PC-3 (cell line): ENCODE results near the gene USP28. TPM values are rescaled to one million over a fixed set of nuclear protein-coding genes. Genes with fewer than 3 reads are reported as not detected.
A peak's percentile ranks its signal among the peaks of the same experiment; 100 is the strongest.
"Not testable (repeated sequence)": the region's sequence is repeated elsewhere in the genome, so short reads cannot be mapped to it uniquely, and the experiment has no call there.

Experiments used
- ATAC-seq: fragments of 200-7000 bp; cut with Tn5 transposase; 2 replicates; pipeline ENCODE4 v1.9.1; 2020; ENCODE audit warnings: mild to moderate bottlenecking, moderate library complexity
- Bru-seq: library from RNA; stranded (reverse); fragments of 400-500 nt; gene quantifications from one replicate; lab custom pipeline; 2021; lab: Mats Ljungman, UMichigan
- BruChase-seq, 2 experiments: library from RNA; stranded (reverse); fragments of 400-500 nt; gene quantifications; one replicate each; lab custom pipeline; 2021; lab: Mats Ljungman, UMichigan
- BruUV-seq: library from RNA; stranded (reverse); fragments of 400-500 nt; replicated peaks from 2 replicates; lab custom pipeline; 2021; lab: Mats Ljungman, UMichigan
- CTCF ChIA-PET: fragments of 300-600 bp; sonication (Branson Sonifier 250); formaldehyde crosslinking; loops from one replicate; lab custom pipeline; 2022; ENCODE audit warnings: antibody characterized with exemption; lab: Charles Lee
- POLR2A ChIA-PET: fragments of 300-600 bp; sonication (Branson Sonifier 250); formaldehyde crosslinking; loops from one replicate; lab custom pipeline; 2022; ENCODE audit warnings: antibody characterized with exemption; ENCODE audit not compliant: unreplicated experiment; lab: Charles Lee
- DNase-seq: peaks from one replicate; pipeline ENCODE4 v3.0.0-alpha.2; 2015
- H2AFZ ChIP-seq: fragments of 300-600 bp; sonication (generic); 2 replicates; pipeline ENCODE4 v1.6.0; 2016; ENCODE audit warnings: antibody characterized with exemption, low read length
- H3F3A ChIP-seq: fragments of 300-600 bp; sonication (generic); one replicate; pipeline ENCODE4 v1.6.0; 2017; ENCODE audit warnings: antibody characterized with exemption, low read length, control low read depth, mild to moderate bottlenecking; ENCODE audit not compliant: unreplicated experiment
- H3K27ac ChIP-seq: fragments of 300-600 bp; sonication (generic); 2 replicates; pipeline ENCODE4 v1.5.1; 2016; ENCODE audit warnings: mild to moderate bottlenecking, low read length
- H3K27me3 ChIP-seq: fragments of 300-600 bp; sonication (generic); 2 replicates; pipeline ENCODE4 v1.6.1; 2016; ENCODE audit warnings: low read length, mixed read lengths
- H3K36me3 ChIP-seq: fragments of 300-600 bp; sonication (generic); 2 replicates; pipeline ENCODE4 v1.6.1; 2016; ENCODE audit warnings: low read depth, mixed run types, low read length, mixed read lengths
- H3K4me1 ChIP-seq: fragments of 300-600 bp; sonication (generic); 2 replicates; pipeline ENCODE4 v1.5.1; 2016; ENCODE audit warnings: low read length; ENCODE audit not compliant: insufficient read depth
- H3K4me2 ChIP-seq: fragments of 300-600 bp; sonication (generic); 2 replicates; pipeline ENCODE4 v1.6.0; 2016; ENCODE audit warnings: low read length
- H3K4me3 ChIP-seq: fragments of 300-600 bp; sonication (generic); 2 replicates; pipeline ENCODE4 v1.5.1; 2016; ENCODE audit warnings: mild to moderate bottlenecking, low read length, mixed read lengths
- H3K79me2 ChIP-seq: fragments of 300-600 bp; sonication (generic); 2 replicates; pipeline ENCODE4 v1.6.1; 2017; ENCODE audit warnings: low read length, mixed read lengths
- H3K9ac ChIP-seq: fragments of 300-600 bp; sonication (generic); 2 replicates; pipeline ENCODE4 v1.6.0; 2016; ENCODE audit warnings: mild to moderate bottlenecking, low read length
- H3K9me2 ChIP-seq: fragments of 300-600 bp; sonication (generic); replicated peaks from 2 replicates; pipeline ENCODE4 v1.6.1; 2016; ENCODE audit warnings: mixed run types, low read length, mixed read lengths
- H3K9me3 ChIP-seq: fragments of 300-600 bp; sonication (generic); 2 replicates; pipeline ENCODE4 v1.6.1; 2016; ENCODE audit warnings: low read length, mixed read lengths
- H4K20me1 ChIP-seq: fragments of 300-600 bp; sonication (generic); 2 replicates; pipeline ENCODE4 v1.6.1; 2016; ENCODE audit warnings: low read length, mixed read lengths
- CTCF ChIP-seq: fragments of 300-600 bp; sonication (generic); conservative IDR thresholded peaks from 2 replicates; pipeline ENCODE4 v1.5.1; 2017; ENCODE audit warnings: antibody characterized with exemption, low read depth, mild to moderate bottlenecking, low read length
- EZH2 ChIP-seq: fragments of 300-600 bp; sonication (generic); IDR thresholded peaks from one replicate; pipeline ENCODE4 v1.6.1; 2017; ENCODE audit warnings: antibody characterized with exemption, mild to moderate bottlenecking, low read length; ENCODE audit not compliant: unreplicated experiment
- EZH2phosphoT487 ChIP-seq: fragments of 300-600 bp; sonication (generic); IDR thresholded peaks from 2 replicates; pipeline ENCODE4 v1.6.1; 2018; ENCODE audit warnings: mild to moderate bottlenecking, antibody characterized with exemption, low read length, borderline replicate concordance
- intact Hi-C: fragments of 100-400 bp; cut with micrococcal nuclease; formaldehyde crosslinking; loops from 2 replicates; pipeline ENCODE4 v1.9.0; 2023
- long read RNA-seq: library from polyadenylated mRNA; unstranded; transcript quantifications from one replicate; pipeline ENCODE4 v2.0.0, GENCODE V29; 2021; ENCODE audit not compliant: unreplicated experiment
- total RNA-seq: library from RNA; depleted of rRNA; stranded (reverse); fragments of >200 nt; gene quantifications from 2 replicates; pipeline ENCODE4 v1.2.3, GENCODE V29; 2014; rRNA removed

The USP28 gene
- total RNA-seq (27.7 and 55.8 TPM in 2 replicates), Bru-seq, nascent RNA (percentile 70 among the genes with signal in this experiment), BruChase-seq, experiment 1, labeled RNA remaining after a 6-hour chase (percentile 66 among the genes with signal in this experiment), BruChase-seq, experiment 2, labeled RNA remaining after a 2-hour chase (percentile 70 among the genes with signal in this experiment)
- long read RNA-seq, partial matches to known transcripts, result 8 of 53 reads
- long read RNA-seq, other reads (novel, unspliced or antisense), result 42 of 53 reads

- peak; percentile 89 for ATAC-seq
- Histone ChIP-seq H3K4me3 (peak within 1 kb of the TSS; percentile 98), H3F3A (no peaks in the 10 kb centered on the region), H3K9me3 (no peaks in the 10 kb centered on the region), H3K9me2 (no peaks in the 10 kb centered on the region), H3K27ac (peak within 1 kb of the TSS; percentile 72), H3K4me2 (peak within 1 kb of the TSS; percentile 94), H3K4me1 (peaks cover 23% of the 10 kb centered on the region), H3K27me3 (no peaks in the 10 kb centered on the region), H4K20me1 (no peaks in the 10 kb centered on the region), H3K36me3 (no peaks in the 10 kb centered on the region), H2AFZ (peak within 1 kb of the TSS; percentile 98), H3K79me2 (peaks cover 41% of the 10 kb centered on the region), H3K9ac (peak within 1 kb of the TSS; percentile 86)
- no peak for TF ChIP-seq EZH2phosphoT487
- no peak for TF ChIP-seq EZH2
- no peak for TF ChIP-seq CTCF
- intact Hi-C loops, result loop anchor here (2.0 kb wide), 2 partner anchors 15 to 103 kb away; partner anchors contain the start of gene ZW10
- peak; percentile 98 for DNase-seq
- POLR2A ChIA-PET, result interaction anchor here (0.5 to 0.7 kb wide), 2 partner anchors 28 to 1160 kb away, joined by 3 to 4 read pairs; no protein-coding TSS in a partner anchor
- CTCF ChIA-PET, result interaction anchor here (0.6 kb wide), 1 partner anchor 79 kb away, joined by 4 read pairs; no protein-coding TSS in a partner anchor
- BruUV-seq, result no TSS peak
These were observed at the start of gene USP28 for GRCh38 chr11:113875234-113876073. Gene USP28, minus strand, starts transcription at chr11:113875572. Its CDS starts 71 bp downstream, at chr11:113875501.

- ATAC-seq (no peak), DNase-seq (no peak)
- peaks cover 26% of the 10 kb centered on the region for H3K27me3 ChIP-seq
- CTCF ChIA-PET, result no interaction called here
- H3K9me3 ChIP-seq, result no peaks in the 10 kb centered on the region
- H3K4me3 ChIP-seq, result no peak overlapping the region
- no peaks in the 10 kb centered on the region for H4K20me1 ChIP-seq
- POLR2A ChIA-PET, result no interaction called here
- no peak overlapping the region for H3K4me2 ChIP-seq
- no peaks in the 10 kb centered on the region for H3K79me2 ChIP-seq
- BruUV-seq, result no TSS peak
- H3K9ac ChIP-seq, result no peak overlapping the region
- no peak overlapping the region for H2AFZ ChIP-seq
- no peak overlapping the region for H3K27ac ChIP-seq
- H3K9me2 ChIP-seq, result no peaks in the 10 kb centered on the region
- TF ChIP-seq CTCF (no peak), EZH2 (no peak), EZH2phosphoT487 (no peak)
- no peaks in the 10 kb centered on the region for H3K36me3 ChIP-seq
- peaks cover 9% of the 10 kb centered on the region; the same call in 1 of the 2 replicates for H3K4me1 ChIP-seq
- no peaks in the 10 kb centered on the region for H3F3A ChIP-seq
- intact Hi-C loops, result no loop called here
These were observed 48.2 kb upstream of the USP28 start for GRCh38 chr11:113923572-113923971.

- peaks cover 28% of the 10 kb centered on the region for H3K27me3 ChIP-seq
- POLR2A ChIA-PET, H4K20me1 ChIP-seq, H3K9me2 ChIP-seq, H3K4me2 ChIP-seq, H3K36me3 ChIP-seq, H3K9ac ChIP-seq, CTCF ChIA-PET, H2AFZ ChIP-seq, H3K79me2 ChIP-seq, DNase-seq, H3K4me3 ChIP-seq, intact Hi-C loops, H3F3A ChIP-seq, BruUV-seq, H3K9me3 ChIP-seq, H3K27ac ChIP-seq, ATAC-seq, H3K4me1 ChIP-seq: not testable (repeated sequence)
These were observed 36.1 kb upstream of the USP28 start for GRCh38 chr11:113911491-113911890.
